ENCODE data around the gene FGD6. TPM values are rescaled to one million over a fixed set of nuclear protein-coding genes. Genes with fewer than 3 reads are reported as not detected.

Gene FGD6
- total and polyA plus RNA-seq, 2 of the 4 experiments (the other 2 are of a cell fraction): 2.6 to 9.5 TPM

- peaks cover 14% of the 10 kb centered on the region for H3K4me1 ChIP-seq (ENCODE audit: control insufficient read depth, insufficient read depth, low read length)
- CTCF ChIA-PET: no interaction called here
- ATAC-seq (ENCODE audit: low read depth) (no peak), DNase-seq (no peak)
- BruUV-seq (replicated peaks): no TSS peak
- TF ChIP-seq RAD21 (IDR thresholded peaks at IDR 0.05; ENCODE audit: low read length) (no peak), BHLHE40 (IDR thresholded peaks at IDR 0.05; ENCODE audit: low read depth, low read length) (no peak), SMC3 (IDR thresholded peaks at IDR 0.05; ENCODE audit: low read depth, low read length) (no peak), RFX5 (IDR thresholded peaks at IDR 0.05; ENCODE audit: low read depth, low read length) (no peak), POLR2A (IDR thresholded peaks at IDR 0.05; ENCODE audit: low read depth, low read length) (no peak), CHD1 (IDR thresholded peaks at IDR 0.05; ENCODE audit: low read depth, low read length) (no peak)
- no peak overlapping the region for H3K9ac ChIP-seq (ENCODE audit: low read depth, low read length)
- H3K79me1 ChIP-seq (ENCODE audit: low read depth in 1 of 2, low read length in 2 of 2): peaks cover 14 to 58% of the 10 kb centered on the region in 2 experiments; a peak in 3 of 4 replicates
- H3K56ac ChIP-seq (ENCODE audit: extremely low read depth, insufficient read depth, low read length): no peak overlapping the region
- H2AFZ ChIP-seq (replicated peaks; ENCODE audit: low read length, poor library complexity): no peak overlapping the region
- H3K36me3 ChIP-seq (ENCODE audit: control insufficient read depth, insufficient read depth, low read length): peaks cover 7% of the 10 kb centered on the region
- H3K4me3 ChIP-seq (ENCODE audit: insufficient read depth, low read depth, low read length): no peak overlapping the region
- no peak overlapping the region for H2BK20ac ChIP-seq (ENCODE audit: low read depth, low read length)
- no peak overlapping the region for H4K91ac ChIP-seq (ENCODE audit: insufficient read depth, low read depth, low read length)
- peak overlapping the region; percentile 42; the same call in 1 of the 2 replicates for H3K23ac ChIP-seq (ENCODE audit: low read depth, low read length)
- H4K5ac ChIP-seq (ENCODE audit: low read depth, low read length): no peak overlapping the region
- no peak overlapping the region for H2BK15ac ChIP-seq (ENCODE audit: low read depth, low read length)
- peaks cover 18% of the 10 kb centered on the region; the same call in 1 of the 2 replicates for H4K20me1 ChIP-seq (ENCODE audit: insufficient read depth, low read length)
- no CpG with 5 or more reads among the region's 2 CpGs for WGBS, 2 experiments (ENCODE audit: extremely low coverage in 2 of 2, insufficient read length in 1 of 2)
- H4K8ac ChIP-seq (ENCODE audit: low read depth in 2 of 2, low read length in 2 of 2): no peak overlapping the region
- no peak overlapping the region for H2BK5ac ChIP-seq (ENCODE audit: low read depth, low read length, poor library complexity, severe bottlenecking)
- POLR2A ChIA-PET (ENCODE audit: unreplicated experiment): no interaction called here
- dilution Hi-C loops (cut with HindIII; ENCODE audit: low sequenced_read_pairs, unreplicated experiment): no loop called here
- H3K9me3 ChIP-seq (ENCODE audit: control insufficient read depth, insufficient read depth, low read length): no peaks in the 10 kb centered on the region
- in situ Hi-C loops (cut with MboI; ENCODE audit: low sequenced_read_pairs): no loop called here
- H3K4ac ChIP-seq (ENCODE audit: low read depth, low read length): no peak overlapping the region
- no peak overlapping the region for H2AK5ac ChIP-seq (ENCODE audit: low read depth, low read length)
- no peak overlapping the region for H2BK120ac ChIP-seq (ENCODE audit: low read depth, low read length)
- no peak overlapping the region for H2AK9ac ChIP-seq (replicated peaks; ENCODE audit: low read depth, low read length, poor library complexity)
- no peaks in the 10 kb centered on the region for H3K27me3 ChIP-seq (ENCODE audit: control insufficient read depth, insufficient read depth, low read length)
- H3K4me2 ChIP-seq (ENCODE audit: low read depth, low read length): no peak overlapping the region
- peaks cover 11% of the 10 kb centered on the region for H3K9me1 ChIP-seq (ENCODE audit: insufficient read depth, low read length)
- H3K27ac ChIP-seq (ENCODE audit: insufficient read depth, low read length): no peak overlapping the region
- no peak overlapping the region for H3K14ac ChIP-seq (replicated peaks; ENCODE audit: low read depth, low read length)
- intact Hi-C loops (cut with micrococcal nuclease): no loop called here
- H3K18ac ChIP-seq (ENCODE audit: low read depth, low read length): no peak overlapping the region
These were observed 11.3 kb upstream of the FGD6 start for GRCh38 chr12:95228617-95229016.

Measured in IMR-90 (cell line).